ENCODE measurements around the gene PLEKHA8. TPM values are rescaled to one million over a fixed set of nuclear protein-coding genes. Genes with fewer than 3 reads are reported as not detected.
A peak's percentile ranks its signal among the peaks of the same experiment; 100 is the strongest.

The PLEKHA8 gene
- total RNA-seq, 1 donor from 2014 or later, result 60.1 TPM

GRCh38 chr7:30116771-30117170 lies 88.6 kb downstream of the PLEKHA8 start:
- Mint-ChIP-seq H3K27me3 (ENCODE audit: low read depth) (no peaks in the 10 kb centered on the region), H3K9me3 (peaks cover 18% of the 10 kb centered on the region), H3K4me3 (no peak overlapping the region), H3K27ac (ENCODE audit: unreplicated experiment) (peak overlapping the region; percentile 57), H3K36me3 (ENCODE audit: low read depth) (peaks cover 21% of the 10 kb centered on the region), H3K4me1 (no peaks in the 10 kb centered on the region)
- DNase-seq (ENCODE audit: low read depth, low spot score), result no peak
- TF ChIP-seq CTCF (conservative IDR thresholded peaks at IDR 0.05), result no peak

DNA sequence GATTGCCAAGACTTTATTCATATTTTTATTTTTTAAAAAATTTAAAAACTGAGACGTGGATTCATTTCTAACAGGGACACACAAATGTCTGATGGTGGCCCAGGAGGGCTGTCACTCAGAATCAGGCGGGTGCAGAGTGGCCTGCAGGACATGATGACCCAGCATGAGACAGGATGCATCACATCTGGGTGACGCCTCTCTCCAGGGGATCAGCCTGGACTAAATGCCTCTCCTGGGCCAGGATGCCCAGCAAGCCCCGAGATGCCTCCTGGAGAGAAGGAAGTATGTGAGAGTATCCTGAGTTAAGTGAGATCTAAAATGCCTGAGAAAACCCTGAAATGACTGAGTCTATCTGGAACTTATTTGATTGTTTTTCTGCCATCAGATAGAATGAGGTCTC lies 89.7 kb downstream of the PLEKHA8 start:
- Mint-ChIP-seq H3K9me3 (peaks cover 11% of the 10 kb centered on the region), H3K4me1 (no peaks in the 10 kb centered on the region), H3K4me3 (no peak overlapping the region), H3K27me3 (ENCODE audit: low read depth) (no peaks in the 10 kb centered on the region), H3K27ac (ENCODE audit: unreplicated experiment) (no peak overlapping the region), H3K36me3 (ENCODE audit: low read depth) (peaks cover 12% of the 10 kb centered on the region)
- no peak for DNase-seq (ENCODE audit: low read depth, low spot score)
- no peak for TF ChIP-seq CTCF (conservative IDR thresholded peaks at IDR 0.05)

DNA sequence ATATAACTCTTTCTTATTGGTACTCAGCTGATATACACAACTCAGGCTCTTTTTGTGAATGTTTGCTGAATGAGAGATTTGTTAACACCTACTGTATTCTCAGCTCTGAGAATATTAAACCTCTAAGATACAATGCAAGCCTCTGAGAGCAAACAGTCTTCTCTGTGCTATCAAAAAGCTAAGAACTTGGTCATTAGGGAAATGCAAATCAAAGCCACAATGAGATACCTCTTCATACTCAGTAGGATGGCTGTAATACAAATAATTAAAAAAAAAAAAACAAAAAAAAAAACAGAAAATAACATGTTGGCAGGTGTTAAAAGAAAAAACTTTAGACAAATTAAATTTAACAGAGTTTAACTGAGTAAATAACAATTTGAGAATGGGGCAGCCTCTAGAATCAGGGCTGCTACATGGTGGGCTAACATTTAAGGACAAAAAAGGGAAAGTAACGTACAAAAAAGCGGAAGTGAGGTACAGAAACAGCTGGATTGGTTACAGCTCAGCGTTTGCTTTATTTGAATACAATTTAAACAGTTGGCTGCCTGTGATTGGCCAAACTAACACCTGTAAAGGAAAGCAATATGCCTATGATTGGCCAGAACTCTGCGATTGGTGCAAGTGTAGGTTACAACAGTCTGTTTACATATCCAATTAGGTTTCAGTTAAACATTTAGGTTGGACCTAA lies 91.8 kb downstream of the PLEKHA8 start:
- TF ChIP-seq CTCF (conservative IDR thresholded peaks at IDR 0.05), result no peak

GRCh38 chr7:30133736-30134610 lies 105.8 kb downstream of the PLEKHA8 start:
- Mint-ChIP-seq H3K27me3 (ENCODE audit: low read depth) (peaks cover 40% of the 10 kb centered on the region), H3K4me3 (peak overlapping the region; percentile 88)

More for the DNA sequence above, 91.8 kb downstream of the PLEKHA8 start:
- no peak overlapping the region for H3K4me3 Mint-ChIP-seq
- H3K36me3 Mint-ChIP-seq (ENCODE audit: low read depth), result no peaks in the 10 kb centered on the region
- H3K27me3 Mint-ChIP-seq (ENCODE audit: low read depth), result no peaks in the 10 kb centered on the region
- H3K4me1 Mint-ChIP-seq, result no peaks in the 10 kb centered on the region
- no peak for DNase-seq (ENCODE audit: low read depth, low spot score)
- H3K27ac Mint-ChIP-seq (ENCODE audit: unreplicated experiment), result no peak overlapping the region
- H3K9me3 Mint-ChIP-seq, result no peaks in the 10 kb centered on the region

More at GRCh38 chr7:30133736-30134610, 105.8 kb downstream of the PLEKHA8 start:
- Mint-ChIP-seq H3K4me1 (peaks cover 6% of the 10 kb centered on the region), H3K9me3 (no peaks in the 10 kb centered on the region), H3K27ac (ENCODE audit: unreplicated experiment) (no peak overlapping the region), H3K36me3 (ENCODE audit: low read depth) (peaks cover 5% of the 10 kb centered on the region)
- TF ChIP-seq CTCF (conservative IDR thresholded peaks at IDR 0.05), result no peak
- no peak for DNase-seq (ENCODE audit: low read depth, low spot score)
